GM19455 (cell line): ENCODE data around the gene NAA60.
"Not testable (repeated sequence)": the region's sequence is repeated elsewhere in the genome, so short reads cannot be mapped to it uniquely, and the experiment has no call there.

ENCODE experiments used
- ATAC-seq: cut with Tn5 transposase; IDR thresholded peaks from one replicate; pipeline ENCODE4 v1.9.1; 2021; ENCODE audit not compliant: unreplicated experiment

Gene NAA60

GRCh38 chr16:3461151-3461550 lies 17.7 kb downstream of the NAA60 start:
- ATAC-seq, result no peak

GRCh38 chr16:3465301-3465700 lies 21.8 kb downstream of the NAA60 start:
- ATAC-seq, result no peak

GRCh38 chr16:3465911-3466584 lies 22.6 kb downstream of the NAA60 start:
- ATAC-seq, result no peak

GRCh38 chr16:3467182-3467581 lies 23.7 kb downstream of the NAA60 start:
- no peak for ATAC-seq

- no peak for ATAC-seq
Observed at GRCh38 chr16:3467921-3468320, 24.4 kb downstream of the NAA60 start.

- no peak for ATAC-seq
Observed at GRCh38 chr16:3468501-3468900, 25.0 kb downstream of the NAA60 start.

- no peak for ATAC-seq
Observed at GRCh38 chr16:3469736-3470135, 26.3 kb downstream of the NAA60 start.

GRCh38 chr16:3470723-3471122 lies 27.2 kb downstream of the NAA60 start:
- no peak for ATAC-seq

GRCh38 chr16:3471518-3472176 lies 28.2 kb downstream of the NAA60 start:
- ATAC-seq, result no peak

GRCh38 chr16:3472878-3473595 lies 29.6 kb downstream of the NAA60 start:
- no peak for ATAC-seq

- ATAC-seq, result not testable (repeated sequence)
Observed at GRCh38 chr16:3473596-3473943, 30.1 kb downstream of the NAA60 start.

- no peak for ATAC-seq
Observed at GRCh38 chr16:3474136-3474779, 30.8 kb downstream of the NAA60 start.

GRCh38 chr16:3474870-3475269 lies 31.4 kb downstream of the NAA60 start:
- ATAC-seq, result not testable (repeated sequence)

- no peak for ATAC-seq
Observed at GRCh38 chr16:3475604-3476375, 32.3 kb downstream of the NAA60 start.

GRCh38 chr16:3476409-3476808 lies 32.9 kb downstream of the NAA60 start:
- ATAC-seq, result no peak

GRCh38 chr16:3478242-3478925 lies 34.9 kb downstream of the NAA60 start:
- no peak for ATAC-seq

GRCh38 chr16:3479654-3480216 lies 36.3 kb downstream of the NAA60 start:
- no peak for ATAC-seq

- no peak for ATAC-seq
Observed at GRCh38 chr16:3480901-3481695, 37.6 kb downstream of the NAA60 start.
